GM13976 (cell line): ENCODE results near the gene ERC1.

ENCODE experiments used
- DNase-seq: peaks from one replicate; pipeline ENCODE4 v3.0.0; 2012; ENCODE audit warnings: low spot score
- CTCF ChIP-seq: IDR thresholded peaks from 2 replicates; pipeline ENCODE4 v1.5.1; 2012; ENCODE audit warnings: borderline replicate concordance, mild to moderate bottlenecking; ENCODE audit not compliant: insufficient read depth; ENCODE audit errors: extremely low read depth, missing control alignments, control extremely low read depth
- in situ Hi-C: fragments of 300-500 bp; cut with MboI; formaldehyde crosslinking; loops from one replicate; pipeline ENCODE4 v1.12.0; 2022; ENCODE audit warnings: low sequenced_read_pairs, mixed read lengths, inconsistent platforms; ENCODE audit not compliant: unreplicated experiment

Gene ERC1

GRCh38 chr12:966724-967123 is 24.3 kb upstream of the ERC1 start:
- no peak for TF ChIP-seq CTCF
- DNase-seq, result no peak
- in situ Hi-C loops, result no loop called here

DNA sequence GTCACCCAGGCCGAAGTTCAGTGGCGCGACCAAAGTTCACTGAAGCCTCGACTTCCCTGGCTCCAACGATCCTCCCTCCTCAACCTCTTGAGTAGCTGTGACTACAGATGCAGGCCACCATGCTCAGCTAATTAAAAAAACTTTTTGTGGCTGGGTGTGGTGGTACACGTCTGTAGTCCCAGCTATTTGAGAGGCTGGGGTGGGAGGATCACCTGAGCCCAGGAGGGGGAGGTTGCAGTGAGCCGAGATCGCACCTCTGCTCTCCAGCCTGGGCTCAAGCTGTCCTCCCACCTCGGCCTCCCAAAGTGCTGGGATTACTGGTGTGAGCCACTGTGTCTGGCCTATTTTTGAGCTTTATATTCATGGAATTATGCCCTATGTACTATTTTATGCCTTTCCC is 23.4 kb upstream of the ERC1 start:
- in situ Hi-C loops, result no loop called here
- no peak for TF ChIP-seq CTCF
- DNase-seq, result no peak

GRCh38 chr12:968545-968944 is 22.5 kb upstream of the ERC1 start:
- in situ Hi-C loops, result no loop called here
- DNase-seq, result no peak
- no peak for TF ChIP-seq CTCF

- TF ChIP-seq CTCF, result no peak
- in situ Hi-C loops, result no loop called here
- no peak for DNase-seq
Measured at GRCh38 chr12:969821-970220, 21.2 kb upstream of the ERC1 start.

- TF ChIP-seq CTCF, result no peak
- in situ Hi-C loops, result no loop called here
- DNase-seq, result no peak
Measured at GRCh38 chr12:971991-972390, 19.0 kb upstream of the ERC1 start.

DNA sequence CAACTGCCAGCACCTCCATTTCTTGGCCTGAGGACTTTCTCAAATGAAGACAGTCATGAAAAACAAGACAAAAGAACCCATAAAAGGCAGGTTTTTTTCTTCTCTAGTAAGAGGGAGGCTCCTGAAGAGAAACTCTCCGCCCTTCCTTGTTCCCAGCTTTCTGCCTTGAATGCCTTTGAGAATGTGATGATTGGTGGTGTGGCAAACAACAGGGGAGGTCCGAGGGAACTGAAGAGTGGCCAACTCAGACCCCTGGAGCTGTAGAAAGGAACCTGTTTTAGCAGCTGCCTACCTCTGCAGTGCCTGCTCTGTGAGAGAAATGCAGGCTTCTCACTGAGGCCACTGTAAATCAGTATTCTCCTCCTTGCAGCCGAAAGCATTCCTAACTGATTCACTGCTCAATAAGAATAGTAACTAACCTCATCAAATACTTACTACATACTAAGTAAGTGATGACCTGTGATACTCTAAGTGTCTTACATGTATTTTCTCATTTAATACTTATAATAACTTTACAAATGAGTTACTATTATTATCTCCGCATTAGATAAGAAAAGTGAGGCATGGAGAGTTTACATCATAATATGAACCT is 16.7 kb upstream of the ERC1 start:
- no peak for TF ChIP-seq CTCF
- no peak for DNase-seq
- in situ Hi-C loops, result no loop called here

DNA sequence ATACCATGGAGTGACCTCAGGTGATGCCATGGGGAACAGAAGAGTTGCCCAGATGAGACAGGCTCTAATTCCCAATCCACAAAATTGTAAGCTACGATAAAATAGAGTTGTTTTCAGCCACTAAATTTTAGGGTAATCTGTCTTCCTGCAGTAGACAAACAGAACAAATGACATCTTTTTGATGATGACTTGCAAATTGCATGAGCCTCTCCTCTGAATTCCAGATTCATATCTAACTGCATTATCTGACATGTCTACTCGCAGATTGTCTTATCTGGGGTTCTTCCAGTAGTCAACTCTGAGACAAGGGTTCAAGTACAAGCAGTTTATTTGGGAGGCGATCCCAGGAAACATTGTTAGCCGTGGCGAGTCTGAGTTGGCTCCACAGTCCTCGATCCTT is 14.4 kb upstream of the ERC1 start:
- DNase-seq, result no peak
- TF ChIP-seq CTCF, result no peak
- in situ Hi-C loops, result no loop called here
